Measurements from ENCODE around the gene ASPDH.

ASPDH gene

DNA sequence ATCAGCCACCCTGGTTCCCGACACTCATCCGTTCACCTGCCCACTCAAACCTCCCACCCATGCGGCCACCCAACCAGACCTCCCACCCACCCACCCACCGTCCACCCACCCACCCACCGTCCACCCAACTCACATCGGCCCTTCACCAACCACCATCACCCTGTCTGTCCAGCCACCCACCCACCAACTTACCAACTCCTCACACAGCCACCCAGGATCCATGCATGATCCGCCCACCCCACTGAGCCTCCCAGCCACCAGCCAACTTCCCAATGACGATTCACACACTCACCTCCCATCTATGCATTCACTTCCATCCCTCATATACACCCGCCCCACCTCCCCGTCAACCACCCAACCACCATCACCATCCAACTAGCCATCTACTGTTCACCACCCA lies 7.0 kb downstream of the ASPDH start:
- TF ChIP-seq, protein P1, sequence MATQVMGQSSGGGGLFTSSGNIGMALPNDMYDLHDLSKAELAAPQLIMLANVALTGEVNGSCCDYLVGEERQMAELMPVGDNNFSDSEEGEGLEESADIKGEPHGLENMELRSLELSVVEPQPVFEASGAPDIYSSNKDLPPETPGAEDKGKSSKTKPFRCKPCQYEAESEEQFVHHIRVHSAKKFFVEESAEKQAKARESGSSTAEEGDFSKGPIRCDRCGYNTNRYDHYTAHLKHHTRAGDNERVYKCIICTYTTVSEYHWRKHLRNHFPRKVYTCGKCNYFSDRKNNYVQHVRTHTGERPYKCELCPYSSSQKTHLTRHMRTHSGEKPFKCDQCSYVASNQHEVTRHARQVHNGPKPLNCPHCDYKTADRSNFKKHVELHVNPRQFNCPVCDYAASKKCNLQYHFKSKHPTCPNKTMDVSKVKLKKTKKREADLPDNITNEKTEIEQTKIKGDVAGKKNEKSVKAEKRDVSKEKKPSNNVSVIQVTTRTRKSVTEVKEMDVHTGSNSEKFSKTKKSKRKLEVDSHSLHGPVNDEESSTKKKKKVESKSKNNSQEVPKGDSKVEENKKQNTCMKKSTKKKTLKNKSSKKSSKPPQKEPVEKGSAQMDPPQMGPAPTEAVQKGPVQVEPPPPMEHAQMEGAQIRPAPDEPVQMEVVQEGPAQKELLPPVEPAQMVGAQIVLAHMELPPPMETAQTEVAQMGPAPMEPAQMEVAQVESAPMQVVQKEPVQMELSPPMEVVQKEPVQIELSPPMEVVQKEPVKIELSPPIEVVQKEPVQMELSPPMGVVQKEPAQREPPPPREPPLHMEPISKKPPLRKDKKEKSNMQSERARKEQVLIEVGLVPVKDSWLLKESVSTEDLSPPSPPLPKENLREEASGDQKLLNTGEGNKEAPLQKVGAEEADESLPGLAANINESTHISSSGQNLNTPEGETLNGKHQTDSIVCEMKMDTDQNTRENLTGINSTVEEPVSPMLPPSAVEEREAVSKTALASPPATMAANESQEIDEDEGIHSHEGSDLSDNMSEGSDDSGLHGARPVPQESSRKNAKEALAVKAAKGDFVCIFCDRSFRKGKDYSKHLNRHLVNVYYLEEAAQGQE (IDR thresholded peaks at IDR 0.05; ENCODE audit: insufficient read depth in 1 of 2, low read depth in 2 of 2, low read length in 2 of 2), result no peak
- TF ChIP-seq TAF1 (IDR thresholded peaks at IDR 0.05; ENCODE audit: borderline replicate concordance, insufficient read depth, low read length), result no peak
- no peak for TF ChIP-seq FOXP2 (optimal IDR thresholded peaks at IDR 0.05; ENCODE audit: borderline replicate concordance, extremely low read depth, extremely low read length, insufficient read depth)
- TF ChIP-seq SIN3A (IDR thresholded peaks at IDR 0.05; ENCODE audit: borderline replicate concordance, insufficient read depth, low read length), result no peak
- TF ChIP-seq POLR2AphosphoS5 (IDR thresholded peaks at IDR 0.05; ENCODE audit: low read depth, low read length), result no peak

DNA sequence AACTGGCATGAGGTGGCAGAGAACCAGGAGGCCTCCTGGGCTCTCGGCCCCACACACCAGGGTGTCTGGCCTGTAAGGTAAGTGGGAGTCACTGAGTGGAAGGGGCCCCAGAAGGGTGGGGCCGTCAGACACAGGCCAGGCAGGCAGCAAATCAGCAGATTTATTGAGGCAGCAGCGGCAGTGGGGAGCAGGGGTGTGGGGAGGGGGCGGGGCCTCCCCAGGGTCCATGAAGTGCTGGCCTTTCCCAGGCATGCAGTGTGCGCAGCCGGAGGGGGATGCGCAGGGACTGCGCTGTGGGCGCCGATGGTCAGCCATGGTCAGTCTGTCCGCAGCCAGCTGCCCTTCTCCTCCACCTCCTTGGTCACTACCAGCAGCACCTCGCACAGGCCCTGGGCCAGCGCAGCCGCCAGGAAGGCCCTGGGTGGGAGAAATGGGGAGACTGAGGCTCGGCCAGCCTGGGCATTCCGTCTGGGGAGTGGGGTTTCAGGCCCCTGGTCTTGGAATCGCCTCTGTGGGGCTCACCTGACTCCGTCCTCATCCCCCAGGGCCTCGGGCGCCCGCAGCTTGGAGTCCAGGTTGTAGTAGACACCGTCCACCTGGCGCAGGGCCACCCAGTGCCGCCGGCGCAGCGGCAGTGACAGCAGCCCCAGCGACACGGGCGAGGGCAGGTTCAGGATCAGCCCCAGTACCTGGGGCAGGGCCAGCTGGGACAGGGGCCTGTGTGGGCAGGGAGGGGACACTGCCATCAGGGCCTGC lies 7.7 kb downstream of the ASPDH start:
- TF ChIP-seq SIN3A (IDR thresholded peaks at IDR 0.05; ENCODE audit: borderline replicate concordance, insufficient read depth, low read length), result no peak
- no peak for TF ChIP-seq TAF1 (IDR thresholded peaks at IDR 0.05; ENCODE audit: borderline replicate concordance, insufficient read depth, low read length)
- no peak for TF ChIP-seq FOXP2 (optimal IDR thresholded peaks at IDR 0.05; ENCODE audit: borderline replicate concordance, extremely low read depth, extremely low read length, insufficient read depth)
- no peak for TF ChIP-seq POLR2AphosphoS5 (IDR thresholded peaks at IDR 0.05; ENCODE audit: low read depth, low read length)
- TF ChIP-seq, protein P1 (IDR thresholded peaks at IDR 0.05; ENCODE audit: insufficient read depth in 1 of 2, low read depth in 2 of 2, low read length in 2 of 2), result no peak

DNA sequence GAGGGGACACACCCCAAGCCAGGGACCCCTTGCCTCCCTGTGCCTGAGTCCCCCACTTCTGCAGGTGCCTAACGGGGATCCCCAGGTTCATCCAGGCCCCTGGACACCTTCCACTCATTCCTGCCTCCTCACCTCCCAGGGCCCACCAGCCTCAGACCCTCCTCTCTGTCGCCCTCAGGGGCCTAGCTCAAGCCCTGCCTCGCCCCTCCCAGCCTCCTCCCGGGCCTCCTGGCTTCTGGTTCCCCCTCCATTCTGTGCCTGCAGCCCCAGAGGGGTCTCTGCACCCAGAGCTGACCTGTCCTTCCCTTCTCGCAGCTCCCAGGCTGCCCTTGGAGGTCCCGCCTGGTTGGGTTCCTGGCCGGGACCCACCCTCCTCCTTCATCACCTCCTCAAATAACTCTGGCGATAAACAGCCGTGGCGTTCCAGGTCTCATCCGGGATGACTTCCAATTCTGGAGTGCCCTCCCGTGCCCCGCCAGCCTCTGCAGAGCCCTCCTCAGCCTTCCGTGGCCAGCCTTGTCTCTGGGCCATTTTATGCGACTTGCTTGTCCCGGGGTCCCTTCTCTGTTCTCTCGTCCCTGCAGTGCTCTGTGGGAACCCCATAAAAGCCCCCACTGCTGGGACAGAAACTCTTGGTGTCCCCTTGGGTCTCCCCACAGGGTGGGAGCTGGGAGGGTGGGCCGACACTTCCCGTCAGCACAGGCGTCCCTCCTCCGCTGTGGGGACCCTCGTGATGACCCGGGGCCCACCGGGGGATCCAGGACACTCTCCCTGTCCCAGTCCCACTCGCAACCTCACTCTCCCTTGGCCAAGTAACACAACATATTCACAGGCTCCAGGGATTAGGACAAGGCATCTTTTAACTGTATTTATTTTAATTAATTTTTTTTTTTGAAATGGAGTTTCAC lies 11.9 kb downstream of the ASPDH start:
- TF ChIP-seq TAF1 (IDR thresholded peaks at IDR 0.05; ENCODE audit: borderline replicate concordance, insufficient read depth, low read length), result no peak
- TF ChIP-seq, protein P1 (IDR thresholded peaks at IDR 0.05; ENCODE audit: insufficient read depth in 1 of 2, low read depth in 2 of 2, low read length in 2 of 2), result no peak
- TF ChIP-seq SIN3A (IDR thresholded peaks at IDR 0.05; ENCODE audit: borderline replicate concordance, insufficient read depth, low read length), result no peak
- TF ChIP-seq FOXP2 (optimal IDR thresholded peaks at IDR 0.05; ENCODE audit: borderline replicate concordance, extremely low read depth, extremely low read length, insufficient read depth), result no peak
- no peak for TF ChIP-seq POLR2AphosphoS5 (IDR thresholded peaks at IDR 0.05; ENCODE audit: low read depth, low read length)

DNA sequence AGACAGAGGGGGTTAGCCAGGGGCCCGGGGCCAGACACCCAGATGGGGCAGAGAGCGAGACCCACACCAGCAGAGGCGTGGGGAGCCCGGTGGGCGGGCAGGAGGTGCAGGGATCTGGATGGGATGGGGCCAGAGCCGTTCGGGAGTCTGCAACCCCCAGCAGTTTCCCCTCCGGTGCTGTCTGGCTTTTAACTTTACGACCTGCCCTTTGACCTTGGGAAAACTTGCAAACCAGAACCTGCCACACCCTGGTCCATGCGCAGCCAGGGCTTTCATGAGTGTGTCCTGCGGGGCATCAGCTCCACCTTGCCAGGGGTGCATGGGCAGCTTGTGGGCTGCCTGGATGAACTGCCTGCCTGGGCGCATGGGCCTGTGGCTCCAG lies 12.5 kb downstream of the ASPDH start:
- TF ChIP-seq TAF1 (IDR thresholded peaks at IDR 0.05; ENCODE audit: borderline replicate concordance, insufficient read depth, low read length) (no peak), FOXP2 (optimal IDR thresholded peaks at IDR 0.05; ENCODE audit: borderline replicate concordance, extremely low read depth, extremely low read length, insufficient read depth) (no peak), POLR2AphosphoS5 (IDR thresholded peaks at IDR 0.05; ENCODE audit: low read depth, low read length) (no peak), SIN3A (IDR thresholded peaks at IDR 0.05; ENCODE audit: borderline replicate concordance, insufficient read depth, low read length) (no peak)
- TF ChIP-seq, protein P1 (IDR thresholded peaks at IDR 0.05; ENCODE audit: insufficient read depth in 1 of 2, low read depth in 2 of 2, low read length in 2 of 2), result no peak
